NCI-H1436 (cell line): ENCODE measurements around the gene PHF21B.

Experiments
- DNase-seq: peaks from one replicate; lab custom pipeline; 2025; lab: John Stamatoyannopoulos, UW

The PHF21B gene

DNA sequence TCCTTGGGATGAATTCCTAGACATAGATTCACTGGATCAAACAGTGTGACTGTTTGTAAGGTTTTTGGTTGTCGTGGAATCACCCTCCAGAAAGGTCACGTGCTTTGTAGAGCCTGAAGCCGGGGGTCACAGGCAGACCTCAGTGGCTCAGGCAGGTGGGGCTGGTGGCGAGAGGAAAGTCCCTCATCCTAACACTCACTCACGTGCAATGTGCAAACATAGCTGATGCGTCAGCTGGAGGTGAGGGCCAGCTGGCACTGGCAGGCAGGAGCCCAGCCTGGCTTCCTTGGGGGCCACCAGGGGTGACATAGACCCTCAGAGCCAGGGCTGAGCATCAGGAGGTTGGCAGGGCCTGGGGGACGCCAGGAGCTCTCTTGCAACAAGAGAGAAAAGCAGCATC, 167.4 kb downstream of the PHF21B start:
- no peak for DNase-seq

DNA sequence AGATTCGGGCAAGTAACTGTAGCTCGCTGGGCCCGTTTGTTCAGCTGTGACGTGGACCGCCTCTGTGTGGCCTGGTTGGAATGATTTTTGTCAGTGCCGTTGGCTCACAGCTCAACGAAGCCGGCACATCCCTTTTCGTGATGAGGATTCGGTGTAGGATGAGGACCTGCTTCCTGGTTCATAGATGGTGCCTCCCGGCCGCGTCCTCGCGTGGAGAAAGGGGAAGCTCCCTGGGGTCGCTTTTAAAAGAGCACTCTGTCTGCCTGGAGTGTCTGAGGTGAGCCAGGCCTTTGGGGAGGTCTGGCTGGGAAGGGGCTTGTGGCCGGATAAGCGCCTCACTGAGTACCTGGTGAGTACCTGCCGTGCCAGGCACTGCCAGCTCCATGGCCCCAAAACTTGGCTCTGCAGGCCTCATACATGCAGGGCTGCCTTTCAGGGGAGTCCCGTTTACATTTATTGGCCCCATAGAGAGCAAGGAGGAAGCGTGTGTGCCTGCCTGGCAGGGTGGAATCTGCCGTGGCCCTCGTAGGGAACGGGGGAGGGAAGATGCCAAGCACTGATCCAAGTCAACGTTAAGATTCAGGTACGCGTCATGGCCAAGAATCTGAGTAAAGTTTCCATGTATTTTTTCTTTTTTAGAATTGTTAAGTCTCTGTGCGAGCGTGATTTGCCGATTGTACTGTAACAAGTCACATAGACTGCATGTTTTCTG, 169.0 kb downstream of the PHF21B start:
- DNase-seq, result no peak

DNA sequence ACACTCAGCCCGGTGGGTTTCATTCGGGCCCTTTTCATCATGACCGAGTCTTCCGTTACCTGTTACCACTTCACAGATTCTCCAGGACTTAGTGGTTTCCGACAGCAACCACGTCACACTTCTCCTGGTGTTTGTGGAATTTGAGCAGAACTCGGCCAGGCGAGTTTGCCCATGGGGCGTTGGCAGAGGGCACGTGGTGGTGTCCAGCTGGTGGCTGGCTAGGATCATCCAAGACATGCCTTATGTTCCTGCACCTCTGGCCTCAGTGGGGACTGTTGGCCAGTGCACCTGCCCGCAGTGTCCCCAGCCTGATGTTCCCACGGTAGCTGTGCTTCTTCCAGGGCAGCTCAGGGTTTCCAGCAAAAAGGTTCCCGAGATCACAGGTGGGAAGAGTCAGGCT, 170.1 kb downstream of the PHF21B start:
- no peak for DNase-seq

DNA sequence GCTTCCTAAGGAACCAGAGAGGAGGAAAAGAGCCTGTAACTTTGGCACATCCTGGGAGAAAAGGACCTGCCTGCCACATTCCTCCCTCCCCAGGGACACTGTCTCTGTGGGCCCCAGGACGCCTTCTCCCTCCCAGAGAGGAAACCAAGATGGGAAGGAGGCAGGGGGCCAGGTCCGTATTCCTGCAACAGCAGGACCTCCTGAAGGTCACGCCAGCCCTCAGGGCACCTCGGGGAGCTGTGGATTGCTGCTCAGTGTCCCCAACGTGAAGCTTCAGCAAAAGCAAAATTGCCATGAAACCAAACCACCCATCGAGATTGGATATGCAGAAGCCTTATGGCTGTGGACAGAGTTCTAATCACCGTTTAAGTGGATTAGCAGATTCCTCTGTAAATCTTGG, 170.7 kb downstream of the PHF21B start:
- no peak for DNase-seq

DNA sequence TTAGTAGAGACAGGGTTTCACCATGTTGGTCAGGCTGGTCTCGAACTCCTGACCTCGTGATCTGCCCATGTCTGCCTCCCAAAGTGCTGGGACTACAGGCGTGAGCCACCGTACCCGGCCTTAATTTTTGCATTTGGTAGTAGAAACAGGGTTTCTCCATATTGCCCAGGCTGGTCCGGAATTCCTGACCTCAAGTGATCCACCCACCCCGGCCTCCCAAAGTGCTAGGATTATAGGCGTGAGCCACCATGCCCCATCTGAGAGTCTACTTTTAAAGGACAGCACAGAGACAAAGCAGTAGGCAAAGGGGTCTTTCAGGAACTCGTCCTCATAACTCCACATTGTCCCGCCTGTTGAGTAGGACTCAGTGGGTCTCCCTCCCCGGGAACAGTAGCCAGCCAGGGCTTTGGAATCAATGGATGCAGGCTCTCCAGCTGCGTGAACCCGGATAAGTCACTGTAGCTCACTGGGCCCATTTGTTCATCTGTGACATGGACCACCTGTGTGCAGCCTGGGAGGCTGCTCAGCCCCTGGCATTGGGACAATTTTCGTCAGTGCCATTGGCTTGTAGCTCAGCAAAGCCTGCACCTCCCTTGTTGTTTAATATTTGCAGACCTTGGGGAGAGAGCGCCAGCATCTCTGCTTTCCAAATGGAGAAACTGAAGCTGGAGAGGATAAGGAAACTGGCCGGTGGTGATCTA, 171.3 kb downstream of the PHF21B start:
- no peak for DNase-seq

DNA sequence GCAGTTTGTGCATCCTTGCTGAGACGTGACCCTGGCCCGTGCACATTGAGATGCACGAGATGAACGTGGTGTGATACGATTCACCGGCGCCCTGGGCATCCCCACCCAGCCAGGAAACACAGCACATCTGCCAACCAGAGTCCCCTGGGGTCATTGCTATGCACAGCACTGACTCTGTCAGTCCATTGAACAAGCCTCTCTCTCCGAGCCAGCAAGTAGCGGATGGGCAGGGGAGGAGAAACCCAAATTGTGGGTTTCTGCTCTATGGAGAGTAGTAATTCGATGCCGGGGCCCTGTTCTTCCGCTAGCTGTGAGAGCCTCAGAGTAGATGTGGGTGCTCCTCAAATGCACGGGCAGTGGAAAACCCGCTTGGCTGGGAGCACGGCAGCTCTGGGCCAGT, 172.3 kb downstream of the PHF21B start:
- DNase-seq, result no peak

DNA sequence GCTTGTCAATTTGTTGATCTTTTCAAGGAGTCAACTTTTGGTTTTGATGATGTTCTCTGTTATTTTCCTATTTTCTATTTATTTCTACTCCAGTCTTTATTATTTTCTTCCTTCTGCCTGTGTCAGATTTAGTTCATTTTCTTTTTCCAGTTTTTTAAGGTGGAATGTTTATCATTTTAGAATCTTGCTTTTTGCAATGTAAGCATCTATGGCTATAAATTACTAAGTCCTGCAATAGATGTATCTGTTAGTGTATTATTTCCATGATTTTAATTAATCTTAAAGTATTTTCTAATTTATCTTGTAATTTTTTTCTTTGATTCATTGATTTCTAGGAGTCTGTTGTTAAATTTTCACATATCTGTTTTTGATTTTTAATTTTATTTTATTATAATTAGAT, 175.7 kb downstream of the PHF21B start:
- no peak for DNase-seq

DNA sequence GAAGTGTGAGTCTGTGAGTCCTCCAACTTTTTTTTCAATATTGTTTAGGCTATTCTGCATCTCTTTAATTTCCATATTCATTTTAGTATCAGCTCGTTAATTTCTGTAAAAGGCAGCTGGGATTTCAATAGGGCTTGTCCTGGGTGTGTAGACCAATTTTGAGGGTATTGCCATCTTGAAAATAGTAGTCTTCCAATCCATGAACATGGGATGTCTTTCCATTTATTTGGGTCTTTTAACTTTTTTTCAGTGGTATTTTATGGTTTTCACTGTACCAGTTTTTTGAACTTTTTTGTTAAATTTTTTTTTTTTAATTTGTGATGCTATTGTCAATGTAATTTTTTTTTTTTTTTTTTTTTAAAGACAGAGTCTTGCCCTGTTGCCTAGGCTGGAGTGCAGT, 177.9 kb downstream of the PHF21B start:
- no peak for DNase-seq
